GM21367 (cell line): ENCODE measurements around the gene EPAS1.

Experiments used
- ATAC-seq: cut with Tn5 transposase; IDR thresholded peaks from one replicate; pipeline ENCODE4 v1.9.1; 2021; ENCODE audit not compliant: unreplicated experiment

Gene EPAS1

GRCh38 chr2:46362667-46363012 lies 65.4 kb downstream of the EPAS1 start:
- ATAC-seq = no peak

GRCh38 chr2:46363535-46364170 lies 66.4 kb downstream of the EPAS1 start:
- ATAC-seq = no peak

GRCh38 chr2:46364797-46365457 lies 67.7 kb downstream of the EPAS1 start:
- no peak for ATAC-seq

GRCh38 chr2:46365913-46366667 lies 68.9 kb downstream of the EPAS1 start:
- ATAC-seq = no peak

- ATAC-seq = no peak
These were observed 69.5 kb downstream of the EPAS1 start for GRCh38 chr2:46366668-46367052.

- ATAC-seq = no peak
These were observed 70.1 kb downstream of the EPAS1 start for GRCh38 chr2:46367286-46367685.

- ATAC-seq = no peak
These were observed 71.2 kb downstream of the EPAS1 start for GRCh38 chr2:46368401-46368800.

- ATAC-seq = no peak
These were observed 72.6 kb downstream of the EPAS1 start for GRCh38 chr2:46369783-46370182.

GRCh38 chr2:46371854-46372253 lies 74.6 kb downstream of the EPAS1 start:
- ATAC-seq = no peak

- ATAC-seq = no peak
These were observed 75.3 kb downstream of the EPAS1 start for GRCh38 chr2:46372475-46372874.

GRCh38 chr2:46373238-46373637 lies 76.0 kb downstream of the EPAS1 start:
- ATAC-seq = no peak

- no peak for ATAC-seq
These were observed 78.4 kb downstream of the EPAS1 start for GRCh38 chr2:46375566-46376125.

GRCh38 chr2:46376586-46376985 lies 79.4 kb downstream of the EPAS1 start:
- ATAC-seq = no peak

- ATAC-seq = no peak
These were observed 79.9 kb downstream of the EPAS1 start for GRCh38 chr2:46377101-46377581.

GRCh38 chr2:46377666-46378560 lies 80.7 kb downstream of the EPAS1 start:
- ATAC-seq = no peak

GRCh38 chr2:46378616-46379015 lies 81.4 kb downstream of the EPAS1 start:
- ATAC-seq = no peak

GRCh38 chr2:46379213-46380037 lies 82.2 kb downstream of the EPAS1 start:
- no peak for ATAC-seq

- no peak for ATAC-seq
These were observed 83.1 kb downstream of the EPAS1 start for GRCh38 chr2:46380038-46380940.

- no peak for ATAC-seq
These were observed 84.1 kb downstream of the EPAS1 start for GRCh38 chr2:46381263-46381849.
